HS-5 (cell line): ENCODE data around the gene TMEM97.
"Not testable (repeated sequence)": the region's sequence is repeated elsewhere in the genome, so short reads cannot be mapped to it uniquely, and the experiment has no call there.

Source experiments
- DNase-seq: peaks from one replicate; pipeline ENCODE4 v3.0.0-alpha.2; 2012; ENCODE audit warnings: low read depth

Gene TMEM97

DNA sequence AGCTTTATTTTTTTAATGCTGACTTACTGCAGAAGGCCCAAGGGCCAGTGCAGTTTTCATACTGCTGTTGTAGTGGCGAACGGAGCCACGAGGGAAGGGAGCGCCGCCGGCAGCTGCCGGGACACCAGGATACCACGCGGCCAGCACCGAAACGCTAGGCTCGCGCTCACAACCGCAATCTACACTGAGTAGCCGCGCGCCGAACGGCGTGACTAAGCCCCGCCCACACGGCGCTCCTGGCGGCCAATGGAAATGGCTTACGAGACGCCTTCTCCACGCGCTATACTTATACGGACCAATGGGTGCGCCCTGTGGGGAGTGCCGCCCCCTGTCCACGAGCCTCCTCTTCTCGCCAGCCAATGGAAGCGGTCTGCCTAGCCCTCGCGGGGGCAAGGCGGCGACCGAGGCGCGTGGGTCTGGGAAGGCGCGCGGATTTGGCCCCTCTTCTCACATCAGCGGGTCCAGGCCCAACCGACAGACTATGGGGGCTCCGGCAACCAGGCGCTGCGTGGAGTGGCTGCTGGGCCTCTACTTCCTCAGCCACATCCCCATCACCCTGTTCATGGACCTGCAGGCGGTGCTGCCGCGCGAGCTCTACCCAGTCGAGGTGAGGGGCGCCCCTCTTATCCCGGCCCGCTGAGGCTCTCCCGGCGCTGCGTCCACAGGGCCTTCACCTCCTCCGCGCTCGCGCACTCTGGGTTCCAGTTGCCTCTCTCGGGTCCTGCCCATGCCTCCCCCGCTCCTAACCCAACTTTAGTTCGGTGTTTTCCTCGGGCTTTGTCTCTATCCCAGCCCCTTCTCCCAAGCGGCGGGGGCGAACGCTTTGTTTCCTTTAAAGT, at the start of gene TMEM97:
TSS of gene TMEM97 (plus strand) at position 442 of the 839 bp plus-strand sequence. CDS start at position 482, 40 bp downstream.
- DNase-seq = peak; percentile 87

DNA sequence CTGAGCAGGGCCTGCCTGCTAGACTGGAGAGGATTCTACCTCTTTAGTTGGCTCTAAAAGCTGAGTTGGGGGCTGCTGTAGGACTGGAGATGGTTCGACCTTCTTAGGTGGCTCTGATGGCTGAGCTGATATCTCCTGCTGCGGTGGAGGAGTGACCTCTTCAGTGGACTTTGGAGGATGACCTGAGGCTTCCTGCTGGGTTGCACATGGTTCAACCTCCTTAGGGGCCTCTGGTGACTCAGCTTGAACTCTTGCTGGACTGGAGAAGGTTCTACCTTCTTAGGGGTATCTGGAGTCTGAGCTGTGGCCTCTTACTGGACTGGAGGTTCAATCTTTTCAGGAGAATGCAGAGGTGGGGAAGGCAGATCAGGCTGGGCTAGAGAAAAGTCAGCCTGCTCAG, 48.9 kb upstream of the TMEM97 start:
- no peak for DNase-seq

DNA sequence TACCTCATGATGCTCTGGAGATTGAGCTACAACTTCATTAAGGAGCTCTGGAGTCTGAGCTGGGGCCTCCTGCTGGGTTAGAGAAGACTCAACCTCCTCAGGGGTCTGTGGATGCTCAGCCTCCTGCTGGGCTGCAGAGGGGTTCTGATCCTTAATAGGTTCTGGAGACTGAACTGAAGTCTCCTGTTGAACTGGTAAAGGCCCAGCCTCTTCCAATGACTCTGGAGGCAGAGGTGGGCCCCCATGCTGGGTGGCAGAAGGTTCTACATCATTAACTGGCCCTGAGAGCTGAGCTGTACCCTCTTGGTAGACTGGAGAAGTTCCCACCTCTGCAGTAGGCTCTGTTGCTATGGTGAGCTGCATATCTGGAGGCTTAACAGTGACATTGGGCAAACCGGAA, 48.1 kb upstream of the TMEM97 start:
- DNase-seq = no peak

DNA sequence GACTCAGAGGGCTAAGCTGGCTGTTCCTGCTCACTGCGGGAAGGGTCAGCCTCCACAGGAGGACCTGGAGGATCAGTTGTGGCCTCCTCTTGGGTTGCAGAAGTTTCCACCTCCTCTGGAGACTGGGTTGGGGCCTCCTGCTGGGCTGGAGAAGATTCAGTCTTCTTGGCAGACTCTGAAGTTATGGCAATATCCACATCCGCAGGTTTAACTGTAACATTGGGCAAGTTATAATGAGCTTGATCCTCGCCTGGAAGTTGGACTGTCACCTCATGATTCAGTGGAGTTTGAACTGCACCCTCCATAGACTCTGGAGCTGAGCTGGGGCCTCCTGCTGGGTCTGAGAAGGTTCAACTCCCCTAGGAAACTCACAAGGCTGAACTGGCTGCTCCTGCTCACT, 47.6 kb upstream of the TMEM97 start:
- DNase-seq = no peak

DNA sequence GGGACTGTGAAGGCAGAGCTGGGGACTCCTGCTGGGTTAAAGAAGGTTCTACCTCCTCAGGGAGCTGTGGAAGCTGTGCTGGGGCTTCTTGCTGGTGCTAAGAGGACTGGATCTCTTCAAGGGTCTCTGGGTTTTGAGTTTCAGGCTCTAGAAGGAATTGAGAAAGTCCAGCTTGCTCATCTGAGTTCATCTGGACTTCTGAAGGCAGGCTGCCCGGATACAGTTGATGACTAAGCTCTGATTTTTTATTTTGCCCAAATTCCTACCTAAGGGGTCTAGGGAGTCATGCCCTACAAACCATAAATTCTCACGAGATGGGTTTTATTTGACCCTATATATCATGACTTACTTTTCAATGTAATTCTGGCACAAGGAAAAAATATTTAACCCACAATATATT, 46.8 kb upstream of the TMEM97 start:
- no peak for DNase-seq

DNA sequence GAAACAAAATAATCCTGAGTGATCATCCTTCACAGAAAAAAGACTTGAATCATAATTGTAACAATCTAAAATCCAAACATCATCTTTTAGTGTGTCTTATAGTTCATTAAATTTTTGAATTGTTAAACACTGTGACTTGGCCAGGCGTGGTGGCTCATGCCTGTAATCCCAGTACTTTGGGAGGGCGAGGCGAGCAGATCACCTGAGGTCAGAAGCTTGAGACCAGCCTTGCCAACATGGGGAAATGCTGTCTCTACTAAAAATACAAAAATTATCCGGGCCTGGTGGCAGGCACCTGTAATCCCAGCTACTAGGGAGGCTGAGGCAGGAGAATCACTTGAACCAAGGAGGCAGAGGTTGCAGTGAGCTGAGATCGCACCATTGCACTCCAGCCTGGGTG, 45.7 kb upstream of the TMEM97 start:
- DNase-seq = not testable (repeated sequence)

DNA sequence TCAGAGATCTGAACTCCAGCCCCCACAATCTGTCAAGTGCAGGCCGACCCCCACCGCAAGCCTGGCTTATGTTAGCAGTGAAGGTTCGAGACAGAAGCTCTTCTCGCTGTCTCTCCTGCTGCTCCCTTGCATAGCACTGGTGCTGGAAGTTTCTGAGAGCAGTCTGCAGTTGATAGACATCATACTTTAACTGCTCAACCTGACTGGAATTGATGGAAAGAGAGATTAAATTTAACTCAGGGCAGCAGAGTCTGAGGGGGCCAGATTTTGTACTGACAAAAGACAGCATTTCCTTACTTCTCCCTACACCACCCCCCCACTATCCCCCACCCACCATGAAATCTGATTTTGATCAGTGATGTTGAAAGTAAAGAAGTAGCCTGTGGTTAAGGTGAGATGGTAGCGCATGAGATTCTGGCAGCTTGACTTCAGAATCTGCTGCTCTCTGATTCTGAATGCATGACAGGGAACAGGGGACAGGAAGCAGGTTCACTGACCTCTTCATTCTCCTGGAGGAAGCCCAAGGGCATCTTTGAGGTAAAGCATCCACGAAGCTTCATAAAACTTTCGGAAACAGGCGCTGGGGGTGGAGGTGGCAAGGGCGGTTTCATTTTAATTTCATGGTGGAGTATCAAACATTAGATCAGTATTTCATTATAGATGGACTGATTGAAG, 44.3 kb upstream of the TMEM97 start:
- DNase-seq = no peak

DNA sequence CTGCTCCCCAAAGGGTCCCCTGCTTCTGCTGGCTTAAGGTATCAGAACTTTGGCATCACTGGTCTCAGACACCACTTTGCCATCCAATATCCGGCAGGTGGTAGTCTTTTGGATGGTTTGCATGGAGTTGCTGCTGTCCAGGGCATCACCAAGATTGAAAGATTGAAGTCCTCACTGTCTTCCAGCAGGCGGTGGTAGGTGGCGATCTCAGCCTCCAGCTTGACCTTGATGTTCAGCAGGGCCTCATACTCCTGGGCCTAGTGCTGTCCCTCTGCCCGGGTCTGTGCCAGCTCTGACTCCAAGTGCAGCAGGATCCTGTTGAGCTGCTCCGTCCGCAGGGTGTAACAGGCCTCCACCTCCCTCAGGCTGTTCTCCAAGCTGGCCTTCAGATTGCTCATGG, 43.0 kb upstream of the TMEM97 start:
- no peak for DNase-seq

DNA sequence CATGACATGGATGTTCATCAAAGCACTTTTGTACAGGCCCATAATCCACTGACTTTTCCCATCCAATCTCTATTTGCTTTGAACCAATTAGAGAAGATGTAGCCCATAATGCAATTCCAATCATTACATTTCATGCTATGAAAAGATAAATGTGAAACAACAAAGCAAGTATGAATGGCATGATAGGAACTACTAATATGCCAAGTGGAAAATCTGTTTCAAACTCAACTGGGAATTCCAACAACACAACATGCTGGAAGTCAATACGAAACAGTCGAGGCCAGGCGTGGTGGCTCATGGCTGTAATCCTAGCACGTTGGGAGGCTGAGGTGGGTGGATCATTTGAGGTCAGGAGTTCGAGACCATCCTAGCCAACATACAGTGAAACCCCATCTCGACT, 39.6 kb upstream of the TMEM97 start:
- DNase-seq = no peak

DNA sequence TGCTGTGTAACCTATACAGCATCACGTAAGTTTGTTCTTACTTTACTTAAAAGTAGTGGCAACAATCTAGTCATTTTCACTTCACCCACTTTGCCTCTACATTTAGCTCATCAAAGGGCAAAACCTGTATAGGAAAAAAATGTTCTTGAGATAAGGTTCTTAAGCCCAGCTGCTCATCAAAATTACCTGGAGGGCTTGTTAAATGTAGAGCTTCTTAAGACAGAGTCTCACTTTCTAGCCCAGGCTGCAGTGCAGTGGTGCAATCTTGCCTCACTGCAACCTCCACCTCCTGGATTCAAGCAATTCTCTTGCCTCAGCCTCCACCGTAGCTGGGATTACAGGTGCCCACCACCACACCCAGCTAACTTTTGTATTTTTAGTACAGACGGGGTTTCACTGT, 38.2 kb upstream of the TMEM97 start:
- no peak for DNase-seq

DNA sequence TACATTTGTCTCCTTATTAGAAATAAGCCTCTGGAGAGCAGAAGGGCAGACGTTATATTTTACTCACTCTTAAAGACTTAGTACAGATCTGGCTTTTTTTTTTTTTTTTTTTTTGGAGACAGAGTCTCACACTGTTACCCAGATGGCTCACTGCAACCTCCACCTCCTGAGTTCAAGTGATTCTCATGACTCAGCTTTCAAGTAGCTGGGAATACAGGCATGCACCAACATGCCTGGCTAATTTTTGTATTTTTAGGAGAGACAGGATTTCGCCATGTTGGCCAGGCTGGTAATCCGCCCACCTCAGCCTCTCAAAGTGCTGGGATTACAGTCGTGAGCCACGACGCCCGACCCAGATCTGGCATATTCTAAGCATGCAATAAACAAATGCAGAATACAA, 36.4 kb upstream of the TMEM97 start:
- peak; percentile 70 for DNase-seq

DNA sequence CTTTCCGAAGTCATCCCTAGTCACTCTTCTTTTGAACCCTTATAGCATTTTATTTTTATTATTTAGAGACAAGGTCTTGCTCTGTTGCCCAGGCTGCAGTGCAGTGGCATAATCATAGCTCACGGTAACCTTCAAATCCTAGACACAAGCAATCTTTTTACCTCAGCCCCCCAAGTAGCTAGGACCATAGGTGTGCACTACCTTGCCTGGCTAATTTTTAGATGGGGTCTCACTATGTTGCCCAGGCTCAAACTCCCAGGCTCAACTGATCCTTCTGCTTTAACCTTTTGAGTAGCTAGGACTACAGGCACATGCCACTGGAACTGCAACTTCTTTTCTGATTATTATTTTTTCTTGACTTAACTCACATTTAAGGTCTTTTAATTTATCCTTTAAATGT, 33.0 kb upstream of the TMEM97 start:
- DNase-seq = no peak

DNA sequence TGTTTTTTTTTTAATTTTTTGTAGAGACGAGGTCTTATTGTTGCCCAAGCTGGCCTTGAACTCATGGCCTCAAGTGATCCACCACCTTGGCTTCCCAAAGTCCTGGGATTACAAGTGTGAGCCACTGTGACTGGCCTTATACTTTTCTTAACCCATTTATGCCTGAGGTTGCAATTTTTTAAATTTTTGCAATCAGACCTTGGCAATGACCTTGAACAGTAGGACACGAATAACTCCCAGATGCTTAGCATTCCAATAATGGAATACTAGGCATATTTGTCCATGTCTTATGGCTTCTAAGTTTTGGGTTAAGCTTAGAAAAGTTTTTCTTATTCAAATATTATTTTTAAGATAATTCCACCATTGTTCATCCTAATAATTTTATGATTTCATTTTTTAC, 28.3 kb upstream of the TMEM97 start:
- DNase-seq = no peak

DNA sequence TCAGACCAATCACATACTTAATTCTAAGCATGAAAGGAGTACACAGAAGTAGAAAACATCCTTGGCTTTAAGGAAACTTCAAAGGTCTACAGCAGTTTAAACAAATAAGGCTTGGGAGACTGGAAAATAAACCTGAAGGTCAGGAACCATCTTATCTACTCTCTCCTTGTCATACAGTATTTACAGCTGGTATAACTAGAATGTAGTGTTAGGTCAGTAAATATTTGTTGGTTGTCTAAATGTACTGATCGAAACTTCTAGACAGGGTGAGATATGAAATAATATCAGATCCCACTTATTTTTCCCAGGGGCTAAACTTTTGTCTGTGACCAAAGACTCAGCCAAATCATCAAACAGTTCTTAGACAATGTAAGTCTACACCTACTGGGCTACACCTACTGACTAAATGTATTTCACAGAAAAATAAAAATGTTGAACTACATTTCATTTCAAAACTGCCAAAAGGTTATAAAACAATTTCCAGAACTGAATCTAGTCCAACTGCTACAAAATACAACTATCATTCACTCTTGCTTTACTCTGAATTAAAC, 27.1 kb upstream of the TMEM97 start:
- DNase-seq = no peak

DNA sequence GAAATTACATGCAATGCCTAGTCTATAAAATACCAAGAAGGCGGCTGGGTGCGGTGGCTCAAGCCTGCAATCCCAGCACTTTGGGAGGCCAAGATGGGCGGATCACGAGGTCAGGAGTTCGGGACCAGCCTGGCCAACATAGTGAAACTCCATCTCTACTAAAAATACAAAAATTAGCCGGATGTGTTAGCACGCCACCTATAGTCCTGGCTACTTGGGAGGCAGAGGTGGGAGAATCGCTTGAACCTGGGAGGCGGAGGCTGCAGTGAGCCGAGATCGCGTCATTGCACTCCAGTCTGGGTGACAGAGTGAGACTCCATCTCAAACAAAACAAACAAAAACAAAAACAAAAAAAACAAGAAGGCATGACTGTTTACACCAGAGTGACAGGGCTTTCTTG, 26.1 kb upstream of the TMEM97 start:
- DNase-seq = not testable (repeated sequence)

DNA sequence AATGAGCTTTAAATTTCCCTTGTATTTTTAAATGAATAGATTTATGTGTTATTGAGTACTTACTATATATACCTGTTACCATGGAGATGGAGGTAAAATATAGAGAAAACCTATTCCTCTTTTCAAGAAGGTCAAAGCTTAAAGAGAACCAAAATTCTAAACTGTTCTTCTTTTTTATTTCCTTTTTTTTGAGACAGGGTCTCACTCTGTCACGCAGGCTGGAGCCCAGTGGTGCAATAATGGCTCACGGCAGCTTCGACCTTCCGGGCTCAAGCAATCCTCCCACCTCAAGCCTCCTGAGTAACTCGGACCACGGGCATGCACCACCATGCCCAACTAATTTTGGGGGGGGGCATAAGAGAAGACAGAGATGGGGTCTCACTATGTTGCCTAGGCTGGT, 25.0 kb upstream of the TMEM97 start:
- no peak for DNase-seq

DNA sequence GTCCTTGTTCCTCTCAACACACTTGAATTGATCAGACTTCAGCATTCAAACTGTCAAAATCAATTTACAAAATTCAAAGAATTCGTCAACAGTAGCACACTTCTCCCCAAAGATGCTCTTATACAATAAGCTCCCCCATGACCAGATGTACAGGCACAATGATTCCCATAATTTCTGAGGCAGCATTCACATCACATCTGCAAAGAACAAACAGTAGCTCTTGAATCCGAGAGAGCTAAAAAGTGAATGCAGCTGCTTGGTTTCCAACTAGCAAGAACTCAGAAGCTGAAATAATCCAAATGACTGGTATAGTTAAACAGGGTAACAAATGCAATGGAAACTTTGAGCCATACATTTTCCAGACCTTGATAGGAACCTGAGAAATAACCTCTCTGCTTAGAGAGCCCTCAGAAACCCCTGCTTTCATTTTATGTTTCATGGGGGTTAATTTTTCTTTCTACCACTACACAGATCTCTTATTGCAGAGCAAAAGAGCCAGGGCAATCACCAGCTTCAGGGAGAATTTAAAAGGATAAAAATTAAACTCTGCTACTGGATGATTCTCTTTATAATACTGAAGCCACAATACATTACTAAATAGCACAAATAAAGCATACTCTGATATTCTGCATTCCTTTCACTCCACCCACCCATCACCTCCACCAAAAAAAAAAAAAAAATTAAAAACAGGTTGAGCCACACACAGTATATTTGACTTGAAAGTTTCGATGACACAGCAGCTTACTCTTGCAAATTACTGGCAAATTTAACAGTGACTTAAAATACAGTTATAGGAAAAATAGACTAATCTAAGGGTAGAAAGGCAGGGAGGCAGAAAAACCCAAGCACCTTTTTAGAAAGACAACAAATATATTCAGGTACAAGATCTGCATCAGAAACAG, 23.1 kb upstream of the TMEM97 start:
- DNase-seq = no peak

DNA sequence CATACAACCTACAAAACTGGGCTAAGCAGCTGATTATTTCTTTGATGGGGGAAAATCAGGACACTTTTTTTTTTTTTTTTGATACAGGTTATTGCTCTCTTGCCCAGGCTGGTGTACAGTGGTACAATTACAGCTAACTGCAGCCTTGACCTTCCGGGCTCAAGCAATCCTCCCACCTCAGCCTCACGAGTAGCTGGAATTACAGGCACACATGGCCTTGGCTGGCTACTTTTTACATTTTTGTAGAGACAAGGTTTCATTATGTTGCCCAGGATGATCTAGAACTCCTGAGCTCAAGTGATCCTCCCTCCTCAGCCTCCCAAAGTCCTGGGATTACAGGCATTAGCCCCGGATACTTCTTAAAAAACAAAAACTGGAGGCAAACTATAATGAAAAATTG, 20.6 kb upstream of the TMEM97 start:
- DNase-seq = no peak

DNA sequence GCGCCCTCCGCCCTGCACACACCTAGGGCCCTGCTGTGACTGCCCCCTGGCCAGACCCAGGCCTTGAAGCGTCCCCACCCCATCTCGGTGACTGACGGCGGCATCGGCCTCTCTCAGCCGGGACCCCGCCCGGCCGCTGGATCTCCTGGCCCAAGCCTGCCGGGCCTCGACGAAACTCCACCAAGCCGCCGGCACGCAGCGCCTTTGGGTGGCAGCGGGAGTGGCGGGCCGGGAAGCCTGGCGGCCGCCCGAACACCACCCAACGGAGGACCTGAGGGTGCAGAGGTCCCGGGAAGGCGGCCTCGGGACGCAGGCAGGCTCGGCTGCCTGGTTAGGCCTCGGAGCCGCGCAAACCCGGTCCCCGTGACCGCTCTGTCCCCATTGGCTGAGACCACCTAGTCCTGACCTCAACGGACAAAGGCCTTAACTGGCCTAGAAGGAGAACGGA, 12.0 kb upstream of the TMEM97 start:
- DNase-seq = no peak

DNA sequence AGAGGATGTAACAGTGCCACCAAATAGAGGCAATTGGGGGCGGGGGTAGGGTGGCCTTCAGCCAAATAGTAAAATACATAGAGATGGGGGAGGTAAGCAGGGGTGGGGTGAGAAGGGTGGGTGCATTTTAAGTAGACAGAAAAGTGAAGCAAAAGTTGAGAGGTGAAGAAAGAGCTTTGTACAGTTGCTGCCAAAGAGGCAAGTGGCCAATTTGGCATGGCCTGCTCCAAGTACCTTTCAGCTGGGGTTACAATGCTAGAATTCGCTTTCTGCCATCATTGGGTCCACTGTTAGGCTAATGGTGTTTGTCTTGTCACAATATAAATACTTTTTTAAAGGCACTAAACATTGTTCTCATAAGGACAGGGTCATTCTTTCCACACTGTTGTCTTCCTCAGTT, 5.2 kb upstream of the TMEM97 start:
- DNase-seq = no peak

DNA sequence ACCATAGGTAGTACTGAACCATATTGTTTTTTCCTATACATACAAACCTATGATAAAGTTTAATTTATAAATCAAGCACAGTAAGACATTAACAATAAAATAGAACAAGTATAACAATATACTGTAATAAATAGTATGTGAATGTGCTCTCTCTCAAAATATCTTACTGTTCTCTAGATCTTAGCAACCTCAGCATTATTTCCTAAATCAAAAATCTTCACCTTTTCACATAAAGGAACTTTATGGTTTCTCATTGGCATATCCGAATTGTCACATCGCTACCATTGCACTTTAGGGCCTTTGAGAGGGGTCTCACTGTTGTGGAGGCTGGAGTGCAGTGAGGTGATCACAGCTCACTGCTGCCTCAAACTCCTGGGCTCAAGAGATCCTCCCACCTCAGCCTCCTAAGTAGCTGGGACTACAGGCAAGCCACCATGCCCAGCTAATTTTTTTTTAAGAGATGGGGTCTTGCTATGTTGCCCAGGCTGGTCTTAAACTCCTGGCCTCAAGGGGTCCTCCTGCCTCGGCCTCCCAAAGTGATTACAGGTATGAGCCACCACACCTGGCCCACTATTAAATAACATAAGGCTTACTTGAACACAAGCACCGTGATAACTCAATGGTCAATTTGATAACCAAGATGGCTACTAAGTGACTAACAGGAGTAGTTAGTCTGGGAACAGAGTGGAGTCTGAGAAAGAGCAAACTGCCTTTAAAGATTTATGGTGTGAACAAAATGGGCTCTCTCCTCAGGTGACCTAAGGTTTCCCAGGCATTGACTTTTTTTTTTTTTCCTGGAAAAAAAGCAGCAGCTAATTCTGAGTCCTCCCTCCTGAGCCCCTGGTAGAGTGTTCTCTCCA, 2.9 kb upstream of the TMEM97 start:
- DNase-seq = no peak
